OCI-LY1 (cell line): ENCODE measurements around the gene RPS24.

ENCODE experiments used
- EZH2 ChIP-seq: fragments of 200-600 bp; sonication (generic), shearing (Covaris generic); IDR thresholded peaks from 2 replicates; pipeline ENCODE4 v1.8.0; 2017; ENCODE audit warnings: borderline replicate concordance, mixed run types, mild to moderate bottlenecking, antibody characterized with exemption, low read length, moderate library complexity, mixed read lengths
- TF ChIP-seq, protein P1 (sequence below): fragments of 200-600 bp; sonication (generic), shearing (Covaris generic); IDR thresholded peaks from 2 replicates; pipeline ENCODE4 v1.5.1; 2017; ENCODE audit warnings: mild to moderate bottlenecking, antibody characterized with exemption, low read length, moderate library complexity, mixed read lengths

DNA sequence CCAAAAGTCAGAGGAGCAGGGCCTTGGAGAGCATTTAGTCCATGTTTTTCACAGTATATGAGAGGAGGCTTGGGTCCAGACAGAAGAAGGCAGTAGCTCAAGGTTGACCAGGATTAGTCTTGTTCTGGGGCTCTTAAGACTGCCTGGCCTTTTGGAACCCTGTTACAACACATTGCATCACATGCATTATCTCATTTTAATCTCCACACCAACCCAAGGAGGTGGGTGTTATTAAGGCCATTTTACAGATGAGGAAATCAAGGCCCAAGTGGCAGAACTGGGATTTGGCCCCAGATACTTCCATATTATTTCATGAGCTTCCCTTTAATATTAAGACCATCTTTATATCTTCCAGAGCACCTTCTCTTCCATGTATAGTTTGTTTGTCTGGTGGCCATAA lies 38.8 kb downstream of the RPS24 start:
- TF ChIP-seq, protein P1, sequence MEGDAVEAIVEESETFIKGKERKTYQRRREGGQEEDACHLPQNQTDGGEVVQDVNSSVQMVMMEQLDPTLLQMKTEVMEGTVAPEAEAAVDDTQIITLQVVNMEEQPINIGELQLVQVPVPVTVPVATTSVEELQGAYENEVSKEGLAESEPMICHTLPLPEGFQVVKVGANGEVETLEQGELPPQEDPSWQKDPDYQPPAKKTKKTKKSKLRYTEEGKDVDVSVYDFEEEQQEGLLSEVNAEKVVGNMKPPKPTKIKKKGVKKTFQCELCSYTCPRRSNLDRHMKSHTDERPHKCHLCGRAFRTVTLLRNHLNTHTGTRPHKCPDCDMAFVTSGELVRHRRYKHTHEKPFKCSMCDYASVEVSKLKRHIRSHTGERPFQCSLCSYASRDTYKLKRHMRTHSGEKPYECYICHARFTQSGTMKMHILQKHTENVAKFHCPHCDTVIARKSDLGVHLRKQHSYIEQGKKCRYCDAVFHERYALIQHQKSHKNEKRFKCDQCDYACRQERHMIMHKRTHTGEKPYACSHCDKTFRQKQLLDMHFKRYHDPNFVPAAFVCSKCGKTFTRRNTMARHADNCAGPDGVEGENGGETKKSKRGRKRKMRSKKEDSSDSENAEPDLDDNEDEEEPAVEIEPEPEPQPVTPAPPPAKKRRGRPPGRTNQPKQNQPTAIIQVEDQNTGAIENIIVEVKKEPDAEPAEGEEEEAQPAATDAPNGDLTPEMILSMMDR: no peak
- no peak for TF ChIP-seq EZH2
